NCI-H2227 (cell line): ENCODE results near the gene LRFN5.
"Not testable (repeated sequence)": the region's sequence is repeated elsewhere in the genome, so short reads cannot be mapped to it uniquely, and the experiment has no call there.

Experiments used
- DNase-seq: peaks from one replicate; lab custom pipeline; 2025; ENCODE audit not compliant: unreplicated experiment; lab: John Stamatoyannopoulos, UW

LRFN5 gene

DNA sequence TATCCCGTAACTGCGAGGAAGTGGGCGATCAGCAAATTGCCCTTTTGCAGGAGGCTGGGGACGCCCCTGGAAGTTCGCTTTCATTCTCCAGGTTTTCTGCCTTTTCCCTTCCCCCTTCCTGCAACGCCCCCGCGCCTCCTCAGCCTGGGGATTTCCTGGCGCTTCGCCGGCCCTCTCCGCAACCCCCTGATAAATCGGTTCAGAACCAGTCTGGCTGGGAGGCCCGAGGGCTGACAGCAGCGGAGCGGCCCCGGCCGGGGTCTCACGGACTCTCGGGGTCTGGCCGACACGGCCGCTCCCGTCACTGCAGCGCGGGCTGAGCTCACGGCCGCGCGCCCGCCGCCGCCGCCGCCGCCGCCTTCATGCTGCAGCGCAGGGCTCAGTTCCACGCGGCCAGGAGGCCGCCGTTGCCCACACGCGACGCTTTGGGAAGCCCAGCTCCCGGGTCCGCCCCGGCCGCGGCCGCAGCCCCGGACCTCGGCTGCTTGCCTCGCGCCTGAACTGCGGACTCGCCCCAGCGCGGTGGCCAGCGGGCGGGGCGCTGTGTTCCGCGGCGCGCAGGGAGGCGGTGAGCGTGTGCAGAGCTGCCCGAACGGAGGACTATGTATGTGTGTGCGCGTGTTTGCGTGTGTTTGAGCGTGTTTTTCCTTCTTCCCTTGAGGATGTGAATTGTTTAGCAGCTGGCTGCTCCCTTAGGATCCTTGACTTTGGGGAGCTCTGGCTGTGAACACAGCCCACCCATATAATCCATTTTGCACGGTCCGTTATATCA lies at the start of gene LRFN5:
TSS of gene LRFN5 (plus strand) at position 345 of the 772 bp plus-strand sequence.
- DNase-seq = no peak

- no peak for DNase-seq
Observed at GRCh38 chr14:41558490-41558889, 48.2 kb upstream of the LRFN5 start.

DNA sequence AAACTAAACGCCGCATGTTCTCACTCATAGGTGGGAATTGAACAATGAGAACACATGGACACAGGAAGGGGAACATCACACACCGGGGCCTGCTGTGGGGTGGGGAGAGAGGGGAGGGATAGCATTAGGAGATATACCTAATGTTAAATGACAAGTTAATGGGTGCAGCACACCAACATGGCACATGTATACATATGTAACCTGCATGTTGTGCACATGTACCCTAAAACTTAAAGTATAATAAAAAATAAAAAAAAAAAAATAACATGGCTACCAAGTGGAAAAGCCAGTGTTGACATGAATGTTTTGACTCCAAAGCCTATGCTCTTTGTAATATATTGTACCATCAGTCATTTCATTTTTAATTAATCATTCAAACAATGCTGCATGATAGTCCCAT lies 39.8 kb upstream of the LRFN5 start:
- DNase-seq = not testable (repeated sequence)

- DNase-seq = no peak
Observed at GRCh38 chr14:41568979-41569378, 37.7 kb upstream of the LRFN5 start.

DNA sequence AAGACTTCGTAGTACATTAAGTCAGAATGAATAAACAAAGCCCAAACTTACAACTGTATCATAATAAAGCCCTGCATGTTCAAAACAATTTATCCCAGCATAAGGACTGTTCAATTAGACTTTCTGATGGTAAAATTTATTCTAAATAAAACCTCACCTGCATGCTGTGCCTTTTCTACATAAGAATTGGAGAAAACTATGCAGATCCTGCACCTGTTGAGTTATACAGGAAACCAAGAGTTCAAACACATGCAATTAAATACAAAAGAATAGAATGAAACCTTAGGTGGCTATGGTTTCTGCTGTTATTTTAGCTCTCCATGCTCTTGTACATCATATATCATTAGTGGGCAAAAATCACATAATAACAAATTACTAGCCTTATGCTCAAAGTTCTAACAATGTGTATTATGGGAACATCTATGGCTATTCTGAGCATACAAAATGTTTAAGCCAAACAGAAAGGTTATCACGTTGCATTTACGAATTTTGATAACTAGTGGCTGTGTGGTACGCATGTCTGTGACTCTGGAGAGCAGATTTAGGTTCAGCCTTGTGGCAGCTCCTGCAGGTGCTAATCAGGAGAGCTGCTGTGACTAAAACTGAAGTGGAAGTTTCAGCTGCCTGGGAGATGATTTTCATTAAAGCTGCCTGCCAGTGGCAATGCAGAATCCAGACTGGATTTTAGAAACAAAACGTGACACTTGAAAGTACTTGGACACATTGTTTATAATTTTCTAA lies 36.1 kb upstream of the LRFN5 start:
- no peak for DNase-seq

- no peak for DNase-seq
Observed at GRCh38 chr14:41586237-41586636, 20.4 kb upstream of the LRFN5 start.

- no peak for DNase-seq
Observed at GRCh38 chr14:41597647-41598046, 9.0 kb upstream of the LRFN5 start.

GRCh38 chr14:41599805-41600385 lies 6.8 kb upstream of the LRFN5 start:
- not testable (repeated sequence) for DNase-seq

GRCh38 chr14:41604721-41605531 lies 1.8 kb upstream of the LRFN5 start:
- no peak for DNase-seq

DNA sequence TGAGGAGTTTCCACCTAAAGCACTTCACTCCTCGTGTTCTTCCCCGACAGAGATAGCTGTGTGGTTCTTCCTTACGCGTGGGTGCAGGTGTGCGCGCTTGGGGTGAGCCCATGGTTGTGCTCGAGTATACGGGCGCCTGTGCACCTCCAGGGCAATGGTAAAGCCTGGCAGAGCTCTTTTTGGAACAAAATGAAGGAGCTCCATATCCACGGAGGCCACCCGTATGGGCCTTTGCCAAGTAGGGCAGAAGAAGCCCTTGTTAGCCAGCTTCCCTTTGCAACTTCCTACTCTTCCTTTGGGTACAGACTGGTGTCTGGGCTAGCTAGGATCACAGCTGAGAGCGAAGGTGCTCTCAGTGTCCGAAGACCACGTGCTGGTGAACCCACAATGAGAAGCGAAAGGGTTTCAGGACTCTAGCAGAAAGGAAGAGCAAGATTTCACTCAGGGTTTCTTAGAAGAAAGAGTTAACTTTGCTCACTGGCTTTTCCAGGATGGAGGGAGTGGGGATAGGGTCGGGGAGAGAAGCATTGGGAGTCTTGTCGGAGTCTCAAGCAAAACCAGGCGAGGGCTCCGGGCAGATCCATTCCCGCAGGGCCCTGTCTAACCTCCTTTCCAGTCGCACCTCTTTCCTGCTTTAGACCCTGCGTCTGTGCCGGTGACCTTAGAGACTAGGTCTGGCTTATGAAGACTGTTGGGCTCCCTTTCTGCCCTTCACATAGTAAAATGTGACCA lies 960 bp upstream of the LRFN5 start:
- no peak for DNase-seq

GRCh38 chr14:41606282-41606531 lies 469 bp upstream of the LRFN5 start:
- DNase-seq = no peak

- DNase-seq = no peak
Observed at GRCh38 chr14:41607304-41607775, 664 bp downstream of the LRFN5 start.

GRCh38 chr14:41607966-41608663 lies 1.4 kb downstream of the LRFN5 start:
- no peak for DNase-seq

DNA sequence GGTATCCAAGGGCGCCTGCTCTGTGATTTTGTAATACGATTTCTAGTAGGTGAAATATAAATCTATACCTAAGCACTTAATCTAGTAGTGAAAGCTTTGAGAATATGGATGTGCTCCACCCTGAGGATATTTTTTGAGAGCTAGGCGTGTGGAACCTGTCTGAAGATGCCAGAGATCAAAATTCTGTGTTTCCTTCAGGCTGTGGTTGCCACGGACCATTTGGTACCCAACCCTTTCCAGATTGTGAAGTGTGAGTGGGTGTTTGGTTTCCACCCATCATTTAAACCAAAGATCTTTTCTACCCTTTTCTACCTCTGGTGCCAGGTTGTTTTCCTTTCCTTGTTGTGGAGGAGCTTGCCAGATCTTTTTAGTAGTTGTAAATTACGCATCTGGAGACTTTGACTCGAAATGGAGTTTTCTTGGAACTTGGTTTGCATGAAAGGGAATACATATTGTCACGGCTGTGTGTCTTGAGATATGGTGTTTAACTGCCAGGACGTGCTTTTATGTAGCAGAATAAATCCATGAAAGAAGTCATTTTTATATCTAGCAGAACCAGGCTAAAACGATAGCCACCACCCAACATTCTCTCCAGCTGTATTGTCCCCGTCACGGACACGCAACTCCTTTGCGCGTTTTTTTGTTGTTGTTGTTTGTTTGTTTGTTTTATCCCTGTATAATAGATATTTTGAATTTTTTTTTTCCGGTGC lies 2.2 kb downstream of the LRFN5 start:
- no peak for DNase-seq

DNA sequence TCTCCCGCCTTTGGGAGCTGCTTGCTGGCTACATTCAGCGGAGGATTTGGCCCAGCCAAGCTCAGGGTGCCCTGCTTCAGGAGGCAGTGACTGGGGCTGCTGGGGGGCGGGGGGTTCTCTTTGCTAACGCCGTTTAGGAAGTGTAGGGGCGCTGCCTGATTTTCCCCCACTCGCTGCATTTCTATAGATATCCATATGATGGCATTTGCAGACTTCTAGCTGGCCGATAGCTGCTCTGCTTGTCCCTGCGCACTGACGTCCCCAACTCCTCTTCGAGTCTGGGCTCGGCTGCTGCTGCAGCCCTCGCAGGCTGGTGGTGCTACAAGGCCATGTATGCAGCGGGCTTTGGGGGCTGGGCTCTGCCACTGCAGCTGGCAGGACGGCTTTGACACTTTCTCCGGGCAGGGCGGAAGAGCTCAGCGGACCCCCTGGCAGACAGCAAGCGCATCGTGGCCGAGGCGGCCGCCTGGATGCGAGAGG lies 3.1 kb downstream of the LRFN5 start:
- DNase-seq = no peak

DNA sequence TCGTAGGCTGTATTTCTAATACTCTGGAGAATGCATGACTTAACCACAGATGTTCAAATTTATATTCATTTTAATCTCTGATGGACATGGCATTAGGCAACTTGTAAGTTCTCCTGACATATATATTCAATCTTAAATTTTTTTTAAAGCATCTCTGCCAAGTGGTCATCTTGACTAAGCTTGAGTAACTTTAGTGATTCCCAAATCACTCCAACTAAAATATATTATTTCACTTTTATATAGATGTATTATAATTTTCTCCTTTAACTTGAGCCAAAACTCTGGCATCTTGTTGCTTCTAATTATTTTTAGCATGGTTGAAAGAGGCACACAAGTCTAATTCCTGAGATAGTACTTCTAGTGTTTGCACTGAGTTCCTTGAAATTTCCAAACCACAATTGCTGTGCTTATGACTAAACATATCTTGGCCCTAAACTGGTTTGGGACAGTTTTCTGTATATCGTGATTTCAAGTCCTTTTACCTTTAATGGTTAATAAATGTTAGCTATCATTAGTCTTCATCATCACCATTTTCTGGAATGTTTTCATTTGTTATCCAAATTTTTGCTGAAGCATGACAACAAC lies 8.4 kb downstream of the LRFN5 start:
- DNase-seq = no peak

DNA sequence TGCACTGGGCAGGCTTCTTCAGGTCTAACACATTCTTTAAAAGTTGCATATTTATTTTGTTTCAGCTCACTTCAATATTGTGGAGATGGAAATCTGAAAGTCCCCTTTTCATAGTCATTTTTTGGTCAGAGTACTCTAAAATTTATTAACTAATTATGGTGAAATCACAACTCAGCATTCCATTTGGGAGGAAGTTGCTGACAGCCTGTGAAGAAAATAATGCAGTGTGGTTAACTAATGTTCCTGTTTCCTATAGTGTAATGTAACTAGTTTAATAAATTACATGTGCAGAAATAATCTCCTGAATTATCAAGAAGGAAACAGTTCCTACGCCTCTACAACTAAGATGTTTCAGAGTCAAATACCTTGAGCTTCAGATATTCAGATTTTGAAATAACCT lies 17.1 kb downstream of the LRFN5 start:
- no peak for DNase-seq

DNA sequence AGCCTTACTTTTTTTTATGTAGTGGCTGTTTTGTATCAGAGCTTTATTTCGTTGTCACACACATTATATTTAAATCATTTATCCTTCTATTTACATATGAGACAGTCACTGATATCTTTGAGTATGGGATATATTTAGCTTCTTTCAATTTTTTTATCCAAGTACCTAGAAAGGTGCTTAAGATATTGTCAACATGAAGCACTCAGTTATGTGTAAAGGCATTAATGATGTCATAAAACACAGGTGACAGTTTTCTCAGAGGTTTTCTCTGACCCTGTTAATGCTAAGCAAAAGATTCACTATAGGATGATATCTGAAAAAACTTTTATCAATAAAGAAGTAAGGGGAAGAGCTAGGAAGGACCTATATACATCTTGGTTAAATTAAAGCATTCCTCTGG lies 23.2 kb downstream of the LRFN5 start:
- no peak for DNase-seq

DNA sequence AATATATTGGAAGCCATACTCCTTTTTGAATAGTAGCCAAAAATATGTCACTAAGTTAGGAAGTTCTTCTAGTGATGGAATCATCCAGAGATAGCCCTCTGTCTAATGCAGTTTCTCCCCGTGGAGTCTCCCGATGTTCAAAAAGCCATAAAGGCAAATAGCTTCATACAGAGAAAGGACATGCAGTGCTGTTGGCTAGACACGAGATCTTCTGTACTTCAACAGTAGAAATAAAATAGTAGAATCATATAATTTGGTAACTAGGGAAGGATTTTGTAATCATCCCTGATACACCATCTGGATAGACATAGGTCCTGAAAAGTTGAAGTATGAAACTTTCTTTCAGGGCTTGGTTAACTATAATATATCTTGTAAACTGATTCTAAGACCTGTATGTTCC lies 27.6 kb downstream of the LRFN5 start:
- DNase-seq = no peak
